GM18909 (cell line): ENCODE results near the gene SRP68.
"Not testable (repeated sequence)": the region's sequence is repeated elsewhere in the genome, so short reads cannot be mapped to it uniquely, and the experiment has no call there.

ENCODE experiments used
- ATAC-seq: cut with Tn5 transposase; IDR thresholded peaks from one replicate; pipeline ENCODE4 v1.9.1; 2021; ENCODE audit warnings: mild to moderate bottlenecking; ENCODE audit not compliant: unreplicated experiment, poor library complexity

The SRP68 gene

GRCh38 chr17:76049239-76049638 is 23.1 kb downstream of the SRP68 start:
- no peak for ATAC-seq

- no peak for ATAC-seq
Observed at GRCh38 chr17:76048711-76049110, 23.6 kb downstream of the SRP68 start.

GRCh38 chr17:76048025-76048605 is 24.2 kb downstream of the SRP68 start:
- no peak for ATAC-seq

GRCh38 chr17:76046064-76046463 is 26.3 kb downstream of the SRP68 start:
- ATAC-seq, result no peak

- not testable (repeated sequence) for ATAC-seq
Observed at GRCh38 chr17:76044475-76045007, 27.8 kb downstream of the SRP68 start.

GRCh38 chr17:76042868-76043267 is 29.4 kb downstream of the SRP68 start:
- not testable (repeated sequence) for ATAC-seq

DNA sequence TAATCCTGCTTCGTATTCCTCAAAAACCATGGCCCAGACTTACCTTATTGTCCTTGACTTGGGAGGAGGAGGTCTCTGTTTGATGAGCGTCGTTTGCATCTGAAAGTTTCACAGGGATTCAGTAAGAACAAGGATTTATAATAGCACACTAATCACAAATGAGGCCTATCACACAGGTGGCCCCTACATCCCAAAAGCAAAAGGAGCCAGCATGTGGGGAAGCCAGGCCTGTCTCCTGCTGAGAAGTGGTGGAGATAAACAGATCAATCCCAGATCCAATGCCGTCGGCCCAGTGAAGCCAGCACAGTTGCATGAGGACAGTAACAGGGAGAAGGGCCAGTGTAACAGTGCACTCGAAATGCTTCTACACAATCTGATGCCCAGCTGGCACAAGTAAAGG is 31.9 kb downstream of the SRP68 start:
- no peak for ATAC-seq

DNA sequence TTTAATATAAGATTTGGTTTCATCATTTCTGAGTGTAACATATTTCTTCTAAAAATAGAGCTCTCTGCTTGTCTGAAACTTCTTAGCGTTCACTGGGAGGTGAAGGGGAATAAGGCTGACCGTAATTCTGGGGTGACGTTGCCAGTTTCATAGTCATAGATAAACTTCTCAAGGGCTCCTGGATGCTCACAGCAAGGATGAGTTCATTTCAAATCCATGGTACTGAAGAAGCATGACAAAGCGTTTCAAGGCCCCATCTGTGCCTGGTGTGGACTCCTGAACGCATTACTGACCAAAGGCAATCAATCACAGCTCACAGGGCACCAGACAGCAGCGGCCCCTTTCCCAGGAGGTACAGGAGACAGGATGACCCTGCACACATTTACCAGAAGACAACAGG is 33.2 kb downstream of the SRP68 start:
- no peak for ATAC-seq

- ATAC-seq, result no peak
Observed at GRCh38 chr17:76038050-76038449, 34.3 kb downstream of the SRP68 start.

GRCh38 chr17:76036497-76037261 is 35.6 kb downstream of the SRP68 start:
- ATAC-seq, result no peak

- no peak for ATAC-seq
Observed at GRCh38 chr17:76034428-76035350, 37.6 kb downstream of the SRP68 start.

DNA sequence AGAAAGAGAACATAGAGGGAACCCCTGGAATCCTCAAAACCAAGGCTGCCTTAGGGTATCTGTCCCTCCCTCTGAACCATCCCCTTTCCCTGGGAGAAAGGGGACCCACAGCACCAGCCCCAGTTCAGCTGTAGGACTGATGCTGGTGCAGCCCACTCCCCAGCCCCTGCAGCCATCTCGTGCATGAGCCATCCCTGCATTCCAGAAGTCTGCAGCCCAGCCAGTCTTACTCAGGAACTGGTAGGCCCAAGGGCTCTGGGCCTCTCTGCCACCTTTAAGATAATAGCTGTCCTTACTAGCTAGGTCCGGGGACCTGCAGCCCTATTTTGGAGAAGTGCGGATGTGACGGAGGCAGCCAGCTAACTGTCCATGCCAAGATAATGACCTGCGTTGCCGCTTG is 39.2 kb downstream of the SRP68 start:
- ATAC-seq, result no peak

- ATAC-seq, result no peak
Observed at GRCh38 chr17:76032780-76033108, 39.6 kb downstream of the SRP68 start.

- no peak for ATAC-seq
Observed at GRCh38 chr17:76032073-76032779, 40.1 kb downstream of the SRP68 start.

GRCh38 chr17:76027159-76027839 is 45.0 kb downstream of the SRP68 start, which contains the start of gene EVPL:
Gene EVPL, minus strand, starts transcription at chr17:76027306. Its CDS starts 108 bp downstream, at chr17:76027198.
- no peak for ATAC-seq

- ATAC-seq, result no peak
Observed at GRCh38 chr17:76026714-76027158, 45.6 kb downstream of the SRP68 start.

DNA sequence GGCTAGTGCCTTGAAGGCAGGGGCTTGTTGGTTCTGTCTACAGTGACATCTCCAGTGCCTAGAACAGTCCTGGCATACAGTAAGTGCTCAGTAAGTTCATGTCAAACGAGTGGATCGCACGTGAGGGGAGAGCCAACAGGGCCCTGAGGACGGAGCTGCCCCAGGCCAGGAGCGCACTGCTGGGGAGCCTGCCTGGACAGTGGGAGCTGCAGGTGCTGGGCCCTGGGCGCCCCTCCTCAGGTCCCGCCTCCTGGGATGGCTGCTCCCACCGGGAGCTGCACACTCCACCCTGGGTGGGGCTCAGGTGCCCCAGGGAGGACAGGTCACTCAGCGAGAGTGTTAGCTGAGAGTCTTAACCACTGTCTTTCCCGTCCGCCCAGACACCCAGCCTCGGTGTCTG is 47.0 kb downstream of the SRP68 start:
- ATAC-seq, result no peak

- no peak for ATAC-seq
Observed at GRCh38 chr17:76024353-76024752, 48.0 kb downstream of the SRP68 start.

- ATAC-seq, result no peak
Observed at GRCh38 chr17:76023900-76024237, 48.4 kb downstream of the SRP68 start.
